Esophagus squamous epithelium (tissue), 5 donors: ENCODE measurements around the gene FKBP1B. TPM values are rescaled to one million over a fixed set of nuclear protein-coding genes. Genes with fewer than 3 reads are reported as not detected.
A peak's percentile ranks its signal among the peaks of the same experiment; 100 is the strongest.
"Not testable (repeated sequence)": the region's sequence is repeated elsewhere in the genome, so short reads cannot be mapped to it uniquely, and the experiment has no call there.

Experiments used
- DNase-seq: peaks from one replicate; lab custom pipeline; 2025; lab: John Stamatoyannopoulos, UW
- H3K27ac ChIP-seq, 4 donors: fragments of 200-600 bp; sonication (generic); one replicate each; pipeline ENCODE4 v1.5.1; 2016 to 2019; ENCODE audit warnings: mild to moderate bottlenecking in 1 of 4
- H3K27me3 ChIP-seq, 4 donors: fragments of 200-600 bp; sonication (generic); 1 replicate in 3 of 4; 2 replicates in 1 of 4; pipeline versions ENCODE4 v1.5.1 to v1.6.0; 2017 to 2021; ENCODE audit warnings: antibody characterized with exemption in 1 of 4
- H3K36me3 ChIP-seq, 3 donors: fragments of 200-600 bp; sonication (generic); one replicate each; pipeline ENCODE4 v1.5.1; 2016 to 2019
- H3K4me1 ChIP-seq, 3 donors: fragments of 200-600 bp; sonication (generic); one replicate each; pipeline ENCODE4 v1.5.1; 2017 to 2019
- H3K4me3 ChIP-seq, 4 donors: fragments of 200-600 bp; sonication (generic); 1 replicate in 3 of 4; 2 replicates in 1 of 4; pipeline ENCODE4 v1.5.1; 2016 to 2019; ENCODE audit warnings: mild to moderate bottlenecking in 2 of 4, moderate library complexity in 1 of 4
- H3K9me3 ChIP-seq, 3 donors: fragments of 200-600 bp; sonication (generic); one replicate each; pipeline ENCODE4 v1.5.1; 2016 to 2019
- CTCF ChIP-seq, 6 experiments: fragments of 450-650 bp in 4 of 6; fragments of 200-600 bp in 2 of 6; sonication (generic) in 2 of 6; IDR thresholded peaks; one replicate each; pipeline ENCODE4 v1.5.1; 2016 to 2019; ENCODE audit warnings: antibody characterized with exemption in 6 of 6, mild to moderate bottlenecking in 4 of 6, moderate library complexity in 4 of 6
- POLR2A ChIP-seq, 4 donors: fragments of 450-650 bp; IDR thresholded peaks; one replicate each; pipeline ENCODE4 v1.6.1; 2017; ENCODE audit warnings: antibody characterized with exemption in 4 of 4, mild to moderate bottlenecking in 4 of 4, moderate library complexity in 3 of 4
- WGBS, 2 donors: methylation state at CpG; one replicate each; pipeline ENCODE4 v1.1.5; 2018; 5-methylcytosine and 5-hydroxymethylcytosine counted together
- intact Hi-C: fragments of 100-400 bp; cut with DNase I; formaldehyde crosslinking; loops from one replicate; pipeline ENCODE4 v1.15.0; 2022
- total RNA-seq, 4 donors: library from RNA; depleted of rRNA; stranded (reverse); fragments of >200 nt; gene quantifications; one replicate each; pipeline ENCODE4 v1.1.0, GENCODE V29; 2016
- donor health status: DM: yes; HTN: yes; CAD: no.

The FKBP1B gene
- total RNA-seq, 4 donors from 2014 or later = 4.5 to 12.1 (median 8.3) TPM

DNA sequence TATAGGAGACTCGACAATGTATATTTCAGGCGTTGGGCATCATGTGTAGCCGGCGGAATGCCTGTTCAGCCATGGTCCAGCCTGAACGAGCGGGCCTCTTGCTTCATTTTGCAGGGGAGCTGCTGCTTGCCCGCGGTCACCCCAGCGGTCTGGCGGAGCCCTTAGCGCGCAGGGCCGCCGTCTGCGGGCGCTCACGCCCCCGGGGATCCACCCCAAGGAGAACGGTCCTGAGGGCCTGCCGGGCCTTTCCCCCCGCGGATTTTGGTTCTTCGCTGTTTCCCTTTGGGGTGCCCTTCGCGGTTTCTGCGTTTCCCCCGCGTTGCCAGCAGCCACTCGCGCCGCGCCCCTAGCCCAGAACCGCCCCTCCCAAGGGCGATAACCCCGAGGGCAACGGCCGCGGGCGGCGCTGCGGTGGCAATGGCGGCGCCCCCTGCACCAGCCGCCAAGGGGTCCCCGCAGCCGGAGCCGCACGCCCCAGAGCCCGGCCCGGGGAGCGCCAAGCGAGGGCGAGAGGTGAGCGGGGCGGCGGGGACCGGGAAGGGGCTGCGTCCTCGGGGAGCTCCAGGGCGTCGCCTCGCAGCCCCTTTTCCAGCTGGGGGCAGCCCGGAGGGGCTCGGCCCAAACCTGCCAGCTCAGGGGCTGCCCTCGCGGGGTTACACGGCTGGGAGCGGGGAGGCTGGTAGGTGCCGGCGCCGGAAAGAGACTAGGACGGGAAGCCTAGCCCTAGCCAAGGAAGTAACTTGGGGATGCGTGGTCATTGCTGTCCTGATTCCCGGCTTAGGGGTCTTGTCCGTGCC lies 39.7 kb upstream of the FKBP1B start, which contains the start of gene MFSD2B:
MFSD2B (plus strand) TSS at position 406 of the 797 bp plus-strand sequence; CDS start at position 418, 12 bp downstream.
- H3K36me3 ChIP-seq = no peaks in the 10 kb centered on the region
- WGBS, 2 donors = 6 to 12% methylated on average over 3 to 25 of the region's 75 CpGs
- peaks cover 0 to 31% (median 10%) of the 10 kb centered on the region in 4 donors for H3K27me3 ChIP-seq
- peak within 1 kb of the TSS; percentile 35 to 67 (median 43) for H3K4me3 ChIP-seq
- H3K9me3 ChIP-seq = no peaks in the 10 kb centered on the region
- DNase-seq = no peak
- H3K4me1 ChIP-seq = peaks cover 12 to 20% (median 13%) of the 10 kb centered on the region in 3 donors
- intact Hi-C loops = no loop called here
- TF ChIP-seq POLR2A (IDR thresholded peaks at IDR 0.05) (no peak), CTCF (IDR thresholded peaks at IDR 0.05) (no peak)
- H3K27ac ChIP-seq = no peak within 1 kb of the TSS

- no peak for TF ChIP-seq POLR2A (IDR thresholded peaks at IDR 0.05)
- TF ChIP-seq CTCF (IDR thresholded peaks at IDR 0.05) = no peak
- intact Hi-C loops = no loop called here
- Histone ChIP-seq H3K4me1 (peaks cover 12 to 20% (median 13%) of the 10 kb centered on the region in 3 donors), H3K27ac (no peak overlapping the region), H3K27me3 (peaks cover 0 to 31% (median 10%) of the 10 kb centered on the region in 4 donors), H3K36me3 (no peaks in the 10 kb centered on the region), H3K4me3 (peak overlapping the region in 3 of 4 donors; percentile 37 to 67 (median 49)), H3K9me3 (no peaks in the 10 kb centered on the region)
- no peak for DNase-seq
- 55 to 76% methylated on average over 2 to 9 of the region's 37 CpGs for WGBS, 2 donors
Measured at GRCh38 chr2:24010477-24011249, 38.9 kb upstream of the FKBP1B start.

GRCh38 chr2:24011250-24012104 lies 38.1 kb upstream of the FKBP1B start:
- 70 to 77% methylated on average over 7 of the region's 7 CpGs for WGBS, 2 donors
- Histone ChIP-seq H3K27ac (no peak overlapping the region), H3K4me3 (no peak overlapping the region), H3K9me3 (no peaks in the 10 kb centered on the region), H3K36me3 (no peaks in the 10 kb centered on the region), H3K4me1 (peaks cover 12 to 20% (median 13%) of the 10 kb centered on the region in 3 donors), H3K27me3 (peaks cover 0 to 31% (median 10%) of the 10 kb centered on the region in 4 donors)
- intact Hi-C loops = no loop called here
- TF ChIP-seq POLR2A (IDR thresholded peaks at IDR 0.05) (no peak), CTCF (IDR thresholded peaks at IDR 0.05) (no peak)
- DNase-seq = no peak

DNA sequence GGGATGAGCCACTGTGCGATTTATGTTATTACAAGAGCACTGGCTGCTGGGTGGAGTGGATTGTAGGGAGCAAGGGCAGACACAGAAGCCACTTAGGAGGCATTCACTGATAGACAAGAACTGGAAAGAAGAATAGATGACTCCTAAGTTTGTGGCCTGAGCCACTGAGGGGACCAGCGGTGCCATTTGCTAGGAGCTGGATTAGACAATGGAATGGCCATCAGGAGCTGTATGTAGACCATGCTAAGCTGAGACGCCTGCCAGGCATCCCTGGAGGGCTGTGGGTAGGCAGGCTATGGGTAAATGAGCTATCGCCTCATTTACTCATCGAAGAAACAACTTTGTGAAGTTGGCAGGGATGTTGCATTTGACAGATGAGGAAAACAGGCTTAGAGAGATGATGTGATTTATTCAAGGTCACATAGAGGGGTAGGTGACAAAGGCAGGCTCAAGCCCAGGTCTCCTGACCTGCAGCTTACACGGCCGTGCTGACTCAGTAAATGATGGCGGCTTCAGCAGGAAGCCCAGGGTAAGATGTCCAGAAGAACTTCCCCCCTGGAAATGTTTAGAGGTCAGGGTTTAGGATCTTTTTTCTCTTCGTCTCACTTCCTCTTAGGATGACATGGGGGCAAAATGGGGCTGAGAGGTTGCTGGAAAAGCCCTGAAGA lies 36.9 kb upstream of the FKBP1B start:
- no peaks in the 10 kb centered on the region for H3K9me3 ChIP-seq
- 61 to 73% methylated on average over 6 to 8 of the region's 9 CpGs for WGBS, 2 donors
- peaks cover 0 to 31% (median 10%) of the 10 kb centered on the region in 4 donors for H3K27me3 ChIP-seq
- H3K4me1 ChIP-seq = peaks cover 12 to 20% (median 13%) of the 10 kb centered on the region in 3 donors
- H3K36me3 ChIP-seq = no peaks in the 10 kb centered on the region
- H3K4me3 ChIP-seq = no peak overlapping the region
- H3K27ac ChIP-seq = no peak overlapping the region
- intact Hi-C loops = no loop called here
- DNase-seq = no peak
- TF ChIP-seq CTCF (IDR thresholded peaks at IDR 0.05) (no peak), POLR2A (IDR thresholded peaks at IDR 0.05) (no peak)

- Histone ChIP-seq H3K4me1 (peaks cover 7 to 11% (median 7%) of the 10 kb centered on the region in 3 donors), H3K27me3 (peaks cover 0 to 17% (median 7%) of the 10 kb centered on the region in 4 donors)
- 76 to 88% methylated on average over 6 of the region's 6 CpGs for WGBS, 2 donors
- H3K4me3 ChIP-seq, intact Hi-C loops, DNase-seq, H3K9me3 ChIP-seq, H3K36me3 ChIP-seq, H3K27ac ChIP-seq: not testable (repeated sequence)
Measured at GRCh38 chr2:24014902-24015301, 34.6 kb upstream of the FKBP1B start.
